ENCODE measurements around the gene ANO9.

DNA sequence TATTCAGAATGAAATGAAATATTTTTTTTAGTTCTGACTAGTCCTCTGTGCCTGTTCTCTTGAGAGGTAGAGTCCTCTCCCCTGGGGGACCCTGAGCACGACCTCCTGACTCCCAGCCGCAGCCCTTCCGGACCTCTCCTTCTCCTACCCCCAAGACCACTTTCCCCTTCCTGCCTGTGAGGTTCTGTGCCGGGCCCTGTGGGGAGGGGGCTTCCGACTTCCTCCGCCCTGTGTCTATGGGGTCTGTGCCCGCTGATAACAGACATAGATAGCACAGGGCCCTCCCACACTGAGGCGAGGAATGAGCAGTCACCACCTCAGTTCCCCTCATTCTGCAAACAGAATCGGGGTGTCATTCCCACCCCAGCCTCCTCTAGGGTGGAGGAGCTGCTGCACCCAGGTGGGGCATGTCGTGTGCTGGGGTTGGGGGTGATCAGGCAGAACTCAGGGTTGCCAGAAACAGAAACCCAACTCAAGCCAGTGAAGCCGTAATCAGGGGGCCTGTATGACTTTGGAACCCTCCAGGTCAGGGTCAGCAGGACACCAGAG lies 59.7 kb downstream of the ANO9 start:
- TF ChIP-seq, protein P1, sequence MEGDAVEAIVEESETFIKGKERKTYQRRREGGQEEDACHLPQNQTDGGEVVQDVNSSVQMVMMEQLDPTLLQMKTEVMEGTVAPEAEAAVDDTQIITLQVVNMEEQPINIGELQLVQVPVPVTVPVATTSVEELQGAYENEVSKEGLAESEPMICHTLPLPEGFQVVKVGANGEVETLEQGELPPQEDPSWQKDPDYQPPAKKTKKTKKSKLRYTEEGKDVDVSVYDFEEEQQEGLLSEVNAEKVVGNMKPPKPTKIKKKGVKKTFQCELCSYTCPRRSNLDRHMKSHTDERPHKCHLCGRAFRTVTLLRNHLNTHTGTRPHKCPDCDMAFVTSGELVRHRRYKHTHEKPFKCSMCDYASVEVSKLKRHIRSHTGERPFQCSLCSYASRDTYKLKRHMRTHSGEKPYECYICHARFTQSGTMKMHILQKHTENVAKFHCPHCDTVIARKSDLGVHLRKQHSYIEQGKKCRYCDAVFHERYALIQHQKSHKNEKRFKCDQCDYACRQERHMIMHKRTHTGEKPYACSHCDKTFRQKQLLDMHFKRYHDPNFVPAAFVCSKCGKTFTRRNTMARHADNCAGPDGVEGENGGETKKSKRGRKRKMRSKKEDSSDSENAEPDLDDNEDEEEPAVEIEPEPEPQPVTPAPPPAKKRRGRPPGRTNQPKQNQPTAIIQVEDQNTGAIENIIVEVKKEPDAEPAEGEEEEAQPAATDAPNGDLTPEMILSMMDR (IDR thresholded peaks at IDR 0.05): no peak
- no peak for TF ChIP-seq POLR2A (IDR thresholded peaks at IDR 0.05)
